OCI-LY3 (cell line): ENCODE results near the gene RAPGEF1.

ENCODE experiments used
- CTCF ChIP-seq: fragments of 200-600, 300-600 bp; sonication (generic); IDR thresholded peaks from 2 replicates; pipeline ENCODE4 v1.5.1; 2014; ENCODE audit warnings: antibody characterized with exemption, low read length, low read depth
- EZH2phosphoT487 ChIP-seq: fragments of 200-600 bp; shearing (Covaris generic); IDR thresholded peaks from 2 replicates; pipeline ENCODE4 v1.6.1; 2018; ENCODE audit warnings: antibody characterized with exemption, mixed run types, low read depth

GRCh38 chr9:131695366-131695765, 44.5 kb downstream of the RAPGEF1 start:
- TF ChIP-seq CTCF (no peak), EZH2phosphoT487 (no peak)
